C4-2B (cell line): Measurements from ENCODE around the gene KRTAP5-6.
"Not testable (repeated sequence)": the region's sequence is repeated elsewhere in the genome, so short reads cannot be mapped to it uniquely, and the experiment has no call there.

Experiments
- H3K27ac ChIP-seq: fragments of 450-650 bp; 2 replicates; pipeline ENCODE4 v1.5.1; 2017
- CTCF ChIP-seq: fragments of 450-650 bp; conservative IDR thresholded peaks from 2 replicates; pipeline ENCODE4 v1.5.1; 2017; ENCODE audit warnings: mild to moderate bottlenecking
- ZFX ChIP-seq: fragments of 450-650 bp; IDR thresholded peaks from 2 replicates; pipeline ENCODE4 v1.6.1; 2017

The KRTAP5-6 gene

DNA sequence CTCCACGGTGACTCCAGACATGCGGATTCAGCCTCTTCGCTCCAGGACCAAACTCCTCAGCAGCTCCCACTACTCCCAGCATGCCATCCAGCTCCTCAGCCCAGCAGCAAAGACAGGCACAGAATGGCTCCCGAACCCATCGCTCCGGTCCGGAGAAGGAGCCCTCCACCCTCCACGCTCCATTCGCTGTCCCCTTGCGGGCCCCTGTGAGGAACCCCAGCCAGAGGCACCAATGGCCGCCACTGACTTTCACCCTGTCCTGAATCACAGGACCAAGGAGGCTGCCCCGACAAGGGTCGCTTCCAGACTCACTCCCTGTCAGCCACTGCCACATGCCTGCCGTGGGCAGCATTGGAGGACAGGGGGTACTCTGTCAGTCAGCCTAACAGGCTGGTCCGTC lies 10.8 kb upstream of the KRTAP5-6 start:
- H3K27ac ChIP-seq = not testable (repeated sequence)

- H3K27ac ChIP-seq = not testable (repeated sequence)
These were observed 8.6 kb upstream of the KRTAP5-6 start for GRCh38 chr11:1688336-1688947.

DNA sequence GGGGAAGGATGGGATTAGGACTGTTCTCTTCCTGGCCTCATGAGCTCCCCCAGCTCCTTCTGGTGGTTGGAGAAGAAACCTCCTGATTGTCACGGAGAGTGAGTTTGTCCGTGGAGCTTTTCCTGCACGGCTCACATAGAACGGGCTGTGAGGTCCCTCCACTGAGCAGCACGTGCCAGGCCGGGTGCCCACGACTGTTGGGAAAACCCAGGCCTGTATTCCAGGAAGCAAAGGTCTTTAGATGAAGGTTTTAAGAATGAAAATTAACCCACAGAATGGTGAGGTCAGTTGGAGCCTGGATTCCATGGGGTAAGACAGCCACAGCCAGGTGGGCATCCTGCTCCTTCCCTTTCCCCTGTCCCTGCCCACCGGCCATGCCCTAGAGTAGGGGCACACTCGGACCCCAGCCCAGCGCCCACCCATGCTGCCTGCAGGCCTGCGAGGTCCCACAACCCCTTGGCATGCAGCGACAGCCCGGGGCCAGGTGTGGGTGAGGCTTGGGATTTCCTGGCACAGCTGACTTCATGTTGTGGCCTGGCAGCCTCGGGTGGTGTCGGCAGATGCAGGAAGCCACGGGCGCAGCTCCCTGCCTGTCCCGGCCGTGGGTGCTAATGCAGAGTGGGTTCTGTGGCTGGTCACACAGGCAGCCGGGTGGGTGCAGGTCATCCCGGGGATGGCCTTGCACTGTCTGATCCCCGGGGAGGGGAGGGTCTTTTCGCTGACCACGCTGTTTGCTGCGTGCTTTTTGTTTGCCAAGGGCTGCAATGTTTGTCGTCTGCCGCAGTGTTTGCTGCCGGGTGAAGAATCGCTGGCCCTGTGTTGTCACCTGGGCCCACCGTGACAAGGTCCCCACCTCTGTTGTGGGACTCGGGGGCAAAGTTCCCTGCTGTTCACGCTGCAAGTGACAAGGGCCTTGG lies 7.5 kb upstream of the KRTAP5-6 start:
- not testable (repeated sequence) for H3K27ac ChIP-seq

DNA sequence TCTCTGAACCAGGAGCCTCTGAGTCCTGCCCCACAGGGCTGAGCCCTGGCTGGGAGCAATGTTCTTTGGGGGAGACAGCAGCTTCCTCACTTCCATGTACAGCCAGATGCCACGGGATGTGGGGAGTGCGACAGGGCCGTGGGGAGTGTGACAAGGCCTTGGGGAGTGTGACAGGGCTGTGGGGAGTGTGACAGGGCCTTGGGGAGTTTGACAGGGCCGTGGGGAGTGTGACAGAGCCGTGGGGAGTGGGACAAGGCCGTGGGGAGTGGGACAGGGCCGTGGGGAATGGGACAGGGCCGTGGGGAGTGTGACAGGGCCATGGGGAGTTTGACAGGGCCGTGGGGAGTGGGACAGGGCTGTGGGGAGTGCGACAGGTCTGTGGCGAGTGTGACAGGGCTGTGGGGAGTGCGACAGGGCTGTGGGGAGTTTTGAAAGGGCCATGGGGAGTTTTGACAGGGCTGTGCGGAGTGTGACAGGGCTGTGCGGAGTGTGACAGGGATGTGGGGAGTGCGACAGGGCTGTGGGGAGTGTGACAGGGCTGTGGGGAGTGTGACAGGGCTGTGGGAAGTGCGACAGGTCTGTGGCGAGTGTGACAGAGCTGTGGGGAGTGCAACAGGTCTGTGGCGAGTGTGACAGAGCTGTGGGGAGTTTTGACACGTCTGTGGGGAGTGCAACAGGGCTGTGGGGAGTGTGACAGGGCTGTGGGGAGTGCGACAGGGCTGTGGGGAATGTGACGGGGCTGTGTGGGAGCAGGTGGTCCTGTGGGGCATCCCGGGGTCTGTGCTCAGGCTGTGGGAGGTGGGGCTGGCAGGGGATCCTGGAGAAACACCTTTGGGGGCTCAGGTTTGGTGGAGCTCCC lies 6.6 kb upstream of the KRTAP5-6 start:
- TF ChIP-seq ZFX (no peak), CTCF (no peak)
- no peak overlapping the region for H3K27ac ChIP-seq

DNA sequence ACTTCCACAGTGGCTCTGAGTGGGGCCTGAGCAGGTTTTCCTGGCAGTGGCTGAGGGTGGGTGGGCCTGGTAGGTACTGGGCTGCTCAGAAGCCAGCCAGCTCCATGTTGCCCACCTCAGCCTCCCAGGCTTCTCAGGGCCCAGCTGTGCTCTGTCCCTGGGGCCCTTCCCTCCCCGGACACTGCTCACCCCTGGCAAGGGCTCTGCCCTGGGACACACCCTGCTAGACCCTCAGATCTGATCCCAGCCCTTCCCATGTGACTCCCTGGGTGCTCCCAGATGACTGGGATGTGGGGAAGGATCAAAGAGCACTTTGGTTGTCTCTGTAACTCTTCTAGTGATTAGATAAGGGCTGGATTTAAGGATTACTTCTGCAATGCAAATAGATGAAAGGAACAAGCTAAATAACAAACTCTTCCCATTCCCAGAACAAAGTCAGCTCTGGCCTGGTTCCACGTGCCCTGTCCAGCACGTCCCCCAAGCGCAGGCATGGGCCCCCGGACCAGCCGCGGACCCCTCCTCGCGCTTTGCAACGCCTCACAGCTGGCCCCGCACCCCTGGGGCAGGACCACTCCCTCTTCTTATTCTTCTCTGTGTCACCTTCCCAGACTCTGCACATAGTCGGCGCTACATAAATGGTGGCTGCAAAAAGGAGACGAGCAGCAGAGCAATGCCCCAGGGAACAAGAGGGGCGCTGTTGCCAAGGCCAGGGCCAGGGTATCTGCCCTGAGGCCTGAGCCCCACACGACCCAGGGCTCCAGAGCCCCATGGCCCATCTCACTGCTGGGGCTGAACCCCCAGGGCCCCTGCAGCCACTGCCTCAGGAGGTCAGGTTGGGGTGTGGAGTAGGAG lies 5.7 kb upstream of the KRTAP5-6 start:
- TF ChIP-seq CTCF (no peak), ZFX (no peak)
- no peak overlapping the region for H3K27ac ChIP-seq

DNA sequence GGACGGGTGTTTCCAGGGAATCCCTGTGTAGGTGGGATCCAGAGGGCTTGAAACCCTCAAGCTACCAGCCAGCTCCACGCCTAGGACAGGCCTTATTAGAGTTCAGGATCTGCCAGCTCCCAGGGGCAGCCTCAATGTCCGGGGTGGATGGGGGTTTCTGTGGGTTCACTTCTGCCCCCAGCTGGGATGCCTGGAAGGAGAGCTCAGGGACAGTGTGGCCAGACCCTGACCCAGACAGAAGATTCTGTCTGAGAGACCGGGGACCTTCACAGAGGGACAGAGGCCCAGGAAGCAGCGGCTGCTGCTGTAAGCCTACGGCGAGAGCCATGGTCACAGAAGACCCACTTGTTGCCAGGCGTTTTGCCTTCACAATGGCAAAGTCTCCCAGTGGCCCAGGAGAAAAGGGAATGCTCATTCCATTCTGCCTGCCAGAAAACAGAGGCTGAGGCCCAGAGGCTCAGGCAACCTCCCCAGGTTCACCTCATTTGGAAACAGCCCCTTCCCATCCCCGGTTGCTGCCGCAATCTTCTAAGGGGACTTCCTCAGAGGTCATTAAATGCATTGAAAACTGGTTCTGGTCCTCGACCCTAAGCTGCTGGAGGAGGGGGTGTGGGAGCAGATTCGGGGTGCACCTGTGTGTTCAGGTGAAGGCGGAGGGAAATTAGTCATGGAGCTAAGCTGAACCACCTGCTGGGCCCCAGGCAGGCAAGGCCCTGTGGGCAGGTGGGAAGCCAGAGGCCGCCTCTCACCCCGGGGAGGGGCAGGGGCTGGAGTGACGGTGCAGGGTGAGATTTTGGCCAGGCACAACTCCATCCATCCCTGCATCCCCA lies 4.9 kb upstream of the KRTAP5-6 start:
- H3K27ac ChIP-seq = no peak overlapping the region
- TF ChIP-seq CTCF = no peak
- no peak for TF ChIP-seq ZFX

GRCh38 chr11:1692708-1693326 lies 4.2 kb upstream of the KRTAP5-6 start:
- no peak overlapping the region for H3K27ac ChIP-seq
- TF ChIP-seq ZFX (no peak), CTCF (no peak)
